Neural cell (in vitro differentiated cells): Measurements from ENCODE around the gene SHOC1.
"Not testable (repeated sequence)": the region's sequence is repeated elsewhere in the genome, so short reads cannot be mapped to it uniquely, and the experiment has no call there.

Source experiments
- EZH2 ChIP-seq: fragments of 200-600, 300-800 bp; shearing (Covaris generic), sonication (generic); IDR thresholded peaks from 2 replicates; pipeline ENCODE4 v1.6.1; 2014; ENCODE audit warnings: antibody characterized with exemption, low read length, borderline replicate concordance, mild to moderate bottlenecking; ENCODE audit not compliant: insufficient read depth, poor library complexity, severe bottlenecking
- POLR2AphosphoS5 ChIP-seq: IDR thresholded peaks from 2 replicates; pipeline ENCODE4 v1.6.1; 2012
- TF ChIP-seq, protein P1 (sequence below): fragments of 450-650 bp; IDR thresholded peaks from 2 replicates; pipeline ENCODE4 v1.5.1; 2014; ENCODE audit warnings: antibody characterized with exemption, mild to moderate bottlenecking, moderate library complexity; ENCODE audit not compliant: poor library complexity, severe bottlenecking

DNA sequence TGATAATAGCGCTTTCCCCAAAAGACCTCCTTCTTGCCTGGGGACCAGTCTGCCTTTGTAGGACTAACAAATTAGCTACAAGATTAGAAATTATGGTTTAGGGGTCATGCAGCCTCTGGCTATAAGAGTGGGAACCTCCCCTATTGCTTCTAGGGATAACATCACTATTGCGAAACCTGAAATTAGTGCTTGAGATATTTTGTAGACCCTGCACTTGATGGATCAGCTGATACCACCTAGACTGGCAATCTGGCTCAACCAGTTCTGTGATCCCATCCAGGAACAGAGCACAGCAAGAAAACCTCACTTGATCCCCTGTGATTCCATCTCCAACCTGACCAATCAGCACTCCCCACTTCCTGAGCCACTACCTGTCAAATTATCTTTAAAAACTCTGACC is 15.7 kb upstream of the SHOC1 start:
- TF ChIP-seq, protein P1, sequence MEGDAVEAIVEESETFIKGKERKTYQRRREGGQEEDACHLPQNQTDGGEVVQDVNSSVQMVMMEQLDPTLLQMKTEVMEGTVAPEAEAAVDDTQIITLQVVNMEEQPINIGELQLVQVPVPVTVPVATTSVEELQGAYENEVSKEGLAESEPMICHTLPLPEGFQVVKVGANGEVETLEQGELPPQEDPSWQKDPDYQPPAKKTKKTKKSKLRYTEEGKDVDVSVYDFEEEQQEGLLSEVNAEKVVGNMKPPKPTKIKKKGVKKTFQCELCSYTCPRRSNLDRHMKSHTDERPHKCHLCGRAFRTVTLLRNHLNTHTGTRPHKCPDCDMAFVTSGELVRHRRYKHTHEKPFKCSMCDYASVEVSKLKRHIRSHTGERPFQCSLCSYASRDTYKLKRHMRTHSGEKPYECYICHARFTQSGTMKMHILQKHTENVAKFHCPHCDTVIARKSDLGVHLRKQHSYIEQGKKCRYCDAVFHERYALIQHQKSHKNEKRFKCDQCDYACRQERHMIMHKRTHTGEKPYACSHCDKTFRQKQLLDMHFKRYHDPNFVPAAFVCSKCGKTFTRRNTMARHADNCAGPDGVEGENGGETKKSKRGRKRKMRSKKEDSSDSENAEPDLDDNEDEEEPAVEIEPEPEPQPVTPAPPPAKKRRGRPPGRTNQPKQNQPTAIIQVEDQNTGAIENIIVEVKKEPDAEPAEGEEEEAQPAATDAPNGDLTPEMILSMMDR: not testable (repeated sequence)
- TF ChIP-seq EZH2, POLR2AphosphoS5: not testable (repeated sequence)
